HG02870 (cell line): ENCODE results near the gene ZNF579.

Experiments used
- ATAC-seq: cut with Tn5 transposase; IDR thresholded peaks from one replicate; pipeline ENCODE4 v1.9.1; 2021; ENCODE audit warnings: mild to moderate bottlenecking, moderate library complexity; ENCODE audit not compliant: unreplicated experiment

The ZNF579 gene

DNA sequence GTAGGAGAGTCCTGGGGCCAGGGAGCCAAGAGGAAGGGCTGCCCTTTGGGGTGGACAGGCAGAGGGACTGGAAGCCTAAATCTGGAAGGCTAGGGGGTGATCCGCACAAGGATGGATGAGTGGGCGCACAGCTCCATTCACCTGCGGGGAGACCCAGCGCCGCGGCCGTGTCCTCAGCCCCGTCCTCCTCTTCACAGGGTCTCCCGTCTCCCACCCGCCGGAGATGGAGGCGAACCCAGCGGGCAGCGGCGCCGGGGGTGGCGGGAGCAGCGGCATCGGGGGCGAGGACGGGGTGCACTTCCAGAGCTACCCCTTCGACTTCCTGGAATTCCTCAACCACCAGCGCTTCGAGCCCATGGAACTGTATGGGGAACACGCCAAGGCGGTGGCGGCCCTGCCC lies 32.7 kb upstream of the ZNF579 start:
- no peak for ATAC-seq

DNA sequence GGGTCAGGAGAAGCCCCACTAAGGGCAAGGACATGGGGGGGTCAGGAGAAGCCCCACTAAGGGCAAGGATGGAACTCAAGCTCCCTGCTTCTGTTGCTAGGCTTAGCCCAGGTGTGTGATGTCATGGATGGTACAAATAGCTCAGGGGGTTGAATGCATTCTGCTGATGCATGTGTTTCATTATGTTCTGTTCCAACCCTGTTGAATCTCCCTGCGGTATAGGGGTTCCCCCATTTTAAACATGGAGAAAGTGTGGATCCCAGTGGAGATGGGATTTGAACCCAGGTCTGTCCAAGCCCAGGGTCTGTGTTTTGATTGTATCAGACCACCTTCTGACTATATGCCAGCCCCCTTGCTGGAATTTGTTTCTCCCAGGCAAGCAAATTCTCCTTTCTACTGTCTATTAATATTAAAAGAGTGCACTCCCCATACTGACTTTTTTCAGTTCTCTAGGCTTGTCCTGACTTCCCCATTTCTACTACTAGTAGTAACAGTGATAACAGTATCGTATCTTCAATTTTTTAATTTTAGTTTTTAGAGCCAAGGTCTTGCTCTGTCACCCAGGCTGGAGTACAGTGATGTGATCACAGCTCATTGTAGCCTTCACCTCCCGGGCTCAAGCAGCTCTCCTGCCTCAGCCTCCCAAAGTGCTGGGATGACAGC lies 31.5 kb upstream of the ZNF579 start:
- no peak for ATAC-seq

GRCh38 chr19:55611300-55611982 lies 30.8 kb upstream of the ZNF579 start:
- ATAC-seq, result no peak

DNA sequence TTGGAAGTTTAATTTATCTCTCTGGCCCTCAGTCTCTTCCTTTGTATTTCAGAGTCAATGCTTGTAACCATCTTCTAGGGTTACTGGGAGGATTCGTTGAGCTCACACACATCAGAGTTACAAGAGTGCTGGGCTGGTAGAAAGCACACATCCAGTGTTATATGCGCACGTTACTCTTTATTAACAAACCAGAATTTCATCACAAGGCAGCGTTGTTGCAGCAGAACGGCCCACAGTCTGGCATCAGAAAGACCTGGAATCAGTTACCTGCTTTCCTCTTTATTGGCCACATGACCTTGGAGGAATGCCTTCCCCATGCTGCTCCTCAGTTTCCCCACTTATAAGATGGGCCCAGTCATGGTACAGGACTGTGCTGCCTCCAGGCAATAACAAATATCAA lies 28.7 kb upstream of the ZNF579 start:
- ATAC-seq, result no peak

DNA sequence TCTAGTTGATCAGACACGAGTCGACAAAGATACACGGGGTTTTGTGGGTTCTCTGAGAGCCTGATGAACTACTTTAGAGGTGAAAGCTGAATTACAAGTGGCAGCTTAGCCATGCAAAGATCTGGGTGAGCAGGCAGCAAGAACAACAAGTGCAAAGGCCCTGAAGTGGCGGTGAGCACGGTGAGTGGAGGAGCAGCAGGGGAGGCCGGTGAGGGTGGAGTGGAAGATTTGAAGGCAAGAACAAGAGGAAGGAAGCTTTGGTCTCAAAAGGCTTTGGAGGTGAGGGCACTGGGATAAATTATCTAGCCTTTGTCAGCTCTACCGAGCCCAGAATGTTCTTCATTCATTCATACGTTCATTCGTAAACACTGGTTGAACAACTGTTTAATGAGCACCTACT lies 26.2 kb upstream of the ZNF579 start:
- no peak for ATAC-seq

GRCh38 chr19:55606471-55606787 lies 25.8 kb upstream of the ZNF579 start:
- ATAC-seq, result no peak

- no peak for ATAC-seq
Observed at GRCh38 chr19:55605637-55606470, 25.2 kb upstream of the ZNF579 start, which contains the start of gene ZNF865. Gene ZNF865 (plus strand): TSS chr19:55605647. CDS start chr19:55613619, 7,972 bp downstream.

DNA sequence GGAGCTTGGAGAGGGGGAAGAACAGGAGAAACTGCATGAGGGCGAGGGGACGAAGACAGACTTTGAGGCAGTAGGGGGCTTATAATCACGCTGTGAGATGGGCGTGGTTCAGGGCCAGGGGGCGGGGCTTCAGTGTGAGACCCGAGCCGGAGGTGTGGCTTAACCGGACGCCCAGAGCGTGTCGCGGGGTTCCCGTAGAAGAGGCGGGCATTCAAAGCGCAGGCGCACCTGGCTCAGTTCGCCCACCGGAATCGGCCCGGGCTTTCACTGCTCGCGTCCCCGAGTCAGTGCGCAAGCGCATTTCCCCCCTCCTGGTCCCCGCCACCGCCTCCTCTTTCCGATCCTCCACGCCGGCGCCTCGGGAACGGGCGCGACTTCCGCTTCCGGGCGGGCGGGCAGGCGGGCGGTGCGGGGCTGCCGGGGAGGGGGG lies 24.6 kb upstream of the ZNF579 start:
- peak; percentile 75 for ATAC-seq

DNA sequence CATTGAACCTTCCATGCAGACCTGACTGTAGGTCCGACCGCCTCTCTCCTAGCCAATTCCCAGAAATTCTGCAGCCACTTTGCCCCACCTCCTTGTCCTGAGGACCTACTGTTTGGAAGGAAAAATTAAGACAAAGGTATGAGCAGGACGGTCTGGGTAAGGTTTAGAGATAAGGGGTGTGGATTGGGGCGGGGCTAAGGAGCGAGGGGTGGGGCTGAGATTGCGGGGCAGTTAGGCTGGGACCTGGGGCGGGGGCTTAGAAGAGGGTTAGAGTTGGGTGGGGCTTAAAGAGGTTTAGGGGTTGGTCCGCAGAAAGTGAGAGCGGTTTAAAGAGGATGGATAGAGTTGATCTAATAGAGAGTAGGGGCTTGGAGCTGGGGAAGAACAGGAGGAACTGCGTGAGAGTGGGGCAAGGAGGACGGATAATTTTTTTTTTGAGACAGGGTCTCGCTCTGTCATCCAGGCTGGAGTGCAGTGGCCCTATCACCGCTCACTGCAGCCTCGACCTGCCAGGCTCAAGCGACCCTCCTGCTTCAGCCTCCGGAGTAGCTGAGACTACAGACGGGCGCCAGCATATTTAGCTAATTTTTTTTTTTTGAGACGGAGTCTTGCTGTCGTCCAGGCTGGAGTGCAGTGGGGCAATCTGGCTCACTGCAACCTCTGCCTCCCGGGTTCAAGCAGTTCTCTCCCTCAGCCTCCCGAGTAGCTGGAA lies 23.1 kb upstream of the ZNF579 start:
- no peak for ATAC-seq

- ATAC-seq, result no peak
Observed at GRCh38 chr19:55603115-55603514, 22.5 kb upstream of the ZNF579 start.

- no peak for ATAC-seq
Observed at GRCh38 chr19:55602104-55603001, 21.7 kb upstream of the ZNF579 start.

DNA sequence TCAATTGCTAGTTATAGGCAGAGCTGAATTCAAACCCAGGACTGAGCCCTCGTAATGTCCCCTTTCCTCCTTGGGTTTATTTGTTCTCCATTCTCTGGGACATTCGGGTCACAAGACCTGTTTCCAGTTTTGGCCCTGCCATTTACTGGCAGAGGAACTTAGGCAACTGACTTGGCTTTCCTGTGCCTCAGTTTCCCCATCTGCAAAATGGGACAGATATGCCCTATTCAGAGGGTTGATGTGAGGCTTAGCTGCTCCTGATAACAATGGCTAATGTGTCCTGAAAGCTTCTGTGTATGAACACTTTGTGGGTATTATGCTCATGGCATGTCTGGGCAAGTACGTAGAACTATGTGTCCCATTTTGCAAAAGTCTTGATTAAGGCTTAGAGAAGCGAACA lies 20.4 kb upstream of the ZNF579 start:
- no peak for ATAC-seq

DNA sequence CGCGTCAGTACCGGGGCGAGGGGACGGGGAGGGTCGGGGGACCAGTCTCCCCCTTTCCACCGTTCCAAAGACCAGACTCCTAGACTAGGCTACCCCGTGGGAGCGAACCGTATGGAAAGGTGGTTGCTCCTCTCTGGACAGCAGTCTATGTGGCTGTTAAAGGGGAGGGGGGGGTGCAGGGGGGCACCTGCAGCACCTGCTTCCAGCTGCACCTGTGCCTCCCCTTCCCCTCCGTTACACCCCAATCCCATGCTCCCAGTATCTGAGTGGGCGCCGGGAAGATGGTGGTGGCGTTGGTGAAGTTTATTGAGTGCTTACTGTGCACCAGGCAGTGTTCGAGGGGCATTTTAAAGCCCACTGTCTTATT lies 20.0 kb upstream of the ZNF579 start:
- no peak for ATAC-seq

DNA sequence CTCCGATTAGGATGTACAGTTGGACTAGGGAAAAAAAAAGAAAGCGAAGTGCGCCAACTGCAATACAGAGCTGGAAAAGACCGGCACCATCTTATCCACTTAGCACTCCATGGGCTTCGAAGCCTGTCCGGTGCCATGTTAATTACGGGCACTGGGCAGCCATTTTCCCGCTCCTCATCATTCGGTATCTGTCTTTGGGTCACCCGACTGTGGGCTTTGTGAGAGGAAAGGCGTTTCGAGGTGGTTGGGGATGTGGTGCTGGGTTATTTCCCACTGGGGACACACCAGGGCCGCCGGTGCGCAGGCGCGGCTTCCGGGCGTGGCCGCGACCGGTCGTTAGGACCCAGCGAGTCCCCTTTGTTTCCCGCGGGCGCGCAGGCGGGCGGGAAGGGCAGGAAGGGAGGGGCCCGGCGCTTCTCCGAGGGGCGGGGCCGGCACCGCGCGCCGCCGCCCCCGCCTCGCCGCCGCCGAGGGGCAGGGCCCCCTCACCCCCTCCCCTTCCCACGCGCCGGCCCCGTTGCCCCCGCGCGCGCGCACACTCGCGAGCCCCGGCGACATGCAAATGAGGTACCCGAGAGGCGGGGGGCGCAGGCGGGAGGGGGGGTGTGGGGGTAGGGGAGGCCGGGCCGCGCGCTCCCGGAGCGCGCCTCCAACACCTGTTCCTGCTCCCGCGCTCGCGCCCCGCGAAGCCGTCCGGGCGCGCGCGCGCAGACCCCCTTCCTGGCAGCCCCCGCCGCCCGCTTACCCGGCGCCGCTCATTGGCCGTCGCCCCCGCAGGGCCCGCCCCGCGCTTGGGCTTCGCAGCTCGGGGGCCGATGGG lies 19.4 kb upstream of the ZNF579 start, which contains the start of gene ZNF524:
TSS of gene ZNF524 (plus strand) at position 447 of the 820 bp plus-strand sequence. CDS start 1,825 bp downstream, outside the sequence.
- peak; percentile 32 for ATAC-seq

GRCh38 chr19:55599468-55599841 lies 18.8 kb upstream of the ZNF579 start, which contains the start of gene FIZ1:
Gene FIZ1 (minus strand): TSS chr19:55599517. CDS start chr19:55597865, 1,652 bp downstream.
- ATAC-seq, result peak; percentile 52

GRCh38 chr19:55598719-55599467 lies 18.2 kb upstream of the ZNF579 start:
- ATAC-seq, result peak; percentile 49

GRCh38 chr19:55598034-55598433 lies 17.4 kb upstream of the ZNF579 start:
- ATAC-seq, result no peak

- no peak for ATAC-seq
Observed at GRCh38 chr19:55597501-55597921, 16.9 kb upstream of the ZNF579 start.
